HEK293 (cell line): Measurements from ENCODE around the gene PLCB1.

Experiments used
- CTCF ChIP-seq: fragments of 450-650 bp; formaldehyde crosslinking; IDR thresholded peaks from 2 replicates; pipeline ENCODE4 v1.5.1; 2016; ENCODE audit warnings: missing biosample characterization, missing genetic modification characterization
- ZNF146 ChIP-seq: fragments of 450-650 bp; formaldehyde crosslinking; IDR thresholded peaks from 2 replicates; pipeline ENCODE4 v1.5.1; 2016; ENCODE audit warnings: missing biosample characterization, missing genetic modification characterization
- ZNF175 ChIP-seq: fragments of 450-650 bp; formaldehyde crosslinking; IDR thresholded peaks from 2 replicates; pipeline ENCODE4 v1.5.1; 2016; ENCODE audit warnings: missing biosample characterization, missing genetic modification characterization
- ZNF274 ChIP-seq, 2 experiments: fragments of 200-500 bp in 1 of 2; fragments of 450-650 bp in 1 of 2; sonication (Bioruptor generic) in 1 of 2; formaldehyde crosslinking in 1 of 2; IDR thresholded peaks; 2 replicates each; pipeline versions ENCODE4 v1.5.1 to v1.6.1; 2014 to 2016; ENCODE audit warnings: borderline replicate concordance in 1 of 2, inconsistent platforms in 1 of 2, low read length in 1 of 2, missing biosample characterization in 1 of 2, missing genetic modification characterization in 1 of 2
- ZNF426 ChIP-seq: fragments of 450-650 bp; formaldehyde crosslinking; IDR thresholded peaks from 2 replicates; pipeline ENCODE4 v1.5.1; 2017; ENCODE audit warnings: missing biosample characterization, missing genetic modification characterization, mild to moderate bottlenecking, inconsistent platforms, moderate library complexity
- ZNF585B ChIP-seq: fragments of 450-650 bp; formaldehyde crosslinking; IDR thresholded peaks from 2 replicates; pipeline ENCODE4 v1.5.1; 2016; ENCODE audit warnings: missing biosample characterization, missing genetic modification characterization
- ZNF629 ChIP-seq: fragments of 450-650 bp; formaldehyde crosslinking; IDR thresholded peaks from 2 replicates; pipeline ENCODE4 v1.5.1; 2017; ENCODE audit warnings: missing biosample characterization, missing genetic modification characterization
- ZNF777 ChIP-seq: fragments of 450-650 bp; formaldehyde crosslinking; IDR thresholded peaks from 2 replicates; pipeline ENCODE4 v1.5.1; 2017; ENCODE audit warnings: missing biosample characterization, missing genetic modification characterization, borderline replicate concordance

DNA sequence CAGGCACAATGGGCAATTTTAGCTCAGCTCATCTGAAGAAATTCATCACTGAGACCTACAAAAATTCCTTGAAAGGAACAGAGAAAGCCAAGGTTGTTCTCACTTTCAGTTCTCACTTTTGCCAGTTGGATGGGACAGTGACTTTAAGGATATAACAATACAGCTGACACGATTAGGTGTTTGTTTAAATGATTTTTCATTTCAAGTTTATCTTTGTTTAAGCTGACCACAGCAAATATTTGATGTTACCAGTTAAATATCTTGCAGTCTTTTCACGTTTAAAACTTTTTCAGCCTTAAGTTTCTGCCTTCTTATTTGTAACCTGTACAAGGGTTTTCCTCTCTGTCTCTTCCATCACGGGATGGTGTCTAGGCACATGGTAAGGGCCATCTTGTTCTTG lies 93.6 kb downstream of the PLCB1 start:
- TF ChIP-seq ZNF426 (tag by site-specific recombination), result no peak
- no peak for TF ChIP-seq ZNF585B (tag by site-specific recombination)
- TF ChIP-seq ZNF629 (tag by site-specific recombination), result no peak
- TF ChIP-seq CTCF (tag by site-specific recombination), result no peak
- TF ChIP-seq ZNF175 (tag by site-specific recombination), result no peak
- TF ChIP-seq ZNF146, result no peak
- TF ChIP-seq ZNF274 (IDR thresholded peaks at IDR 0.05; ENCODE audit: low read length), result no peak
- TF ChIP-seq ZNF274 (tag by site-specific recombination; IDR thresholded peaks at IDR 0.05; ENCODE audit: borderline replicate concordance), result no peak
- no peak for TF ChIP-seq ZNF777
